GM12891 (cell line): ENCODE data around the gene PKD2.
"Not testable (repeated sequence)": the region's sequence is repeated elsewhere in the genome, so short reads cannot be mapped to it uniquely, and the experiment has no call there.

Source experiments
- DNase-seq: peaks from one replicate; pipeline ENCODE4 v3.0.0; 2011; ENCODE audit warnings: low spot score; ENCODE audit not compliant: insufficient read length
- FAIRE-seq: peaks from 2 replicates; lab custom pipeline; 2011; peaks lifted over from hg19 to GRCh38; lab: Jason Lieb, UNC
- PAX5 ChIP-seq: IDR thresholded peaks from 2 replicates; pipeline ENCODE4 v1.6.1; 2011; ENCODE audit warnings: low read length, moderate library complexity, mild to moderate bottlenecking; ENCODE audit not compliant: insufficient read depth, severe bottlenecking
- POLR2A ChIP-seq: IDR thresholded peaks from 2 replicates; pipeline ENCODE4 v1.6.1; 2011; ENCODE audit warnings: low read depth, low read length, control low read depth
- POLR2AphosphoS5 ChIP-seq: IDR thresholded peaks from 2 replicates; pipeline ENCODE4 v1.6.1; 2011; ENCODE audit warnings: low read depth, low read length, control low read depth
- POU2F2 ChIP-seq: IDR thresholded peaks from 2 replicates; pipeline ENCODE4 v1.6.1; 2011; ENCODE audit warnings: low read depth, mild to moderate bottlenecking, control low read depth, low read length, moderate library complexity
- SPI1 ChIP-seq: IDR thresholded peaks from 2 replicates; pipeline ENCODE4 v1.6.1; 2011; ENCODE audit warnings: low read depth, low read length, control low read depth
- TAF1 ChIP-seq: IDR thresholded peaks from 2 replicates; pipeline ENCODE4 v1.6.1; 2011; ENCODE audit warnings: low read depth, low read length, control low read depth

Gene PKD2

GRCh38 chr4:88021824-88022223 is 14.4 kb downstream of the PKD2 start:
- DNase-seq (no peak), FAIRE-seq (no peak)
- TF ChIP-seq PAX5 (no peak), SPI1 (no peak), POLR2A (no peak)

GRCh38 chr4:88022289-88022688 is 14.9 kb downstream of the PKD2 start:
- DNase-seq (no peak), FAIRE-seq (no peak)
- TF ChIP-seq SPI1 = peak; percentile 72
- no peak for TF ChIP-seq POLR2AphosphoS5

GRCh38 chr4:88025868-88026661 is 18.6 kb downstream of the PKD2 start:
- FAIRE-seq, DNase-seq: not testable (repeated sequence)

DNA sequence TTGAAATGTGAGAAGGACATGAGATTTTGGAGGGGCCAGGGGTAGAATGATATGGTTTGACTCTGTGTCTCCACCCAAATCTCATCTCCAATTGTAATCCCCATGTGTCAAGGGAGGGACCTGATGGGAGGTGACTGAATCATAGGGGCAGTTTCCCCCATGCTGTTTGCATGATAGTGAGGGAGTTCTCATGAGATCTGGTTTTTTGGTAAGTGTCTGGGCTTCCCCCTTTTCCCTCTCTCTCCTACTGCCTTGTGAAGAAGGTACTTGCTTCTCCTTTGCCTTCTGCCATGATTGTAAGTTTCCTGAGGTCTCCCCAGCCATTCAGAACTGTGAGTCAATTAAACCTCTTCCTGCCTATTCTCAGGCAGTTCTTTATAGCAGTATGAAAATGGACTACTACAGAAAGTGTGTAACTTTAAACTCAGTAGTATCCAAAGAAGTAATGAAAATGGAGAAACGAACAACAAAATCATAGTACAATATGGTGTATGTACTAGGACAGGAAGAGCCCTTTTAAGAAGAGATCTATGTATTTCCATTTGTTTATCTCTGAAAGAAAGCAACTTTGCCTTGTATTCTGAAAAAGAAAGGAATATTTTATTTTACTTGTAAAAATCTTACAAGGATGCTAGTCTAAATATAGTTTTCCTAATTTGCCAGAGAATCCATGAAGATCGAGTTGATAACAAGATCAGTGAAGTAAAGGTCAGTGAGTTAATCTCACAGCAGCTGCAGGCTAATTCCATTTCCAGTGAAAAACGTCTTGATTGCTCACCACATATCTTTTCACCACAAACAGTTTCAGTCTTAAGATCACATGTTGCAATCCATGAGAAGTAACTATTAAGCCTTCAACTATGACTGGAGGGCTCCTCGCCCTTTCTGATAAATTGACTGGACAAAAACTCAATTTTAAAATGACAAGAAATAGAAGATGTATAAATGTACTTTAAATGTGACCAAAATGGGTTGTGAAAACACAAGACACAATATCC is 20.5 kb downstream of the PKD2 start:
- DNase-seq (no peak), FAIRE-seq (no peak)
- no peak for TF ChIP-seq TAF1
- no peak for TF ChIP-seq SPI1
- no peak for TF ChIP-seq POU2F2

- TF ChIP-seq SPI1 (no peak), POLR2AphosphoS5 (no peak), PAX5 (no peak), POLR2A (no peak), POU2F2 (no peak), TAF1 (no peak)
- no peak for FAIRE-seq
- DNase-seq = no peak
These were observed 21.5 kb downstream of the PKD2 start for GRCh38 chr4:88028946-88029345.

DNA sequence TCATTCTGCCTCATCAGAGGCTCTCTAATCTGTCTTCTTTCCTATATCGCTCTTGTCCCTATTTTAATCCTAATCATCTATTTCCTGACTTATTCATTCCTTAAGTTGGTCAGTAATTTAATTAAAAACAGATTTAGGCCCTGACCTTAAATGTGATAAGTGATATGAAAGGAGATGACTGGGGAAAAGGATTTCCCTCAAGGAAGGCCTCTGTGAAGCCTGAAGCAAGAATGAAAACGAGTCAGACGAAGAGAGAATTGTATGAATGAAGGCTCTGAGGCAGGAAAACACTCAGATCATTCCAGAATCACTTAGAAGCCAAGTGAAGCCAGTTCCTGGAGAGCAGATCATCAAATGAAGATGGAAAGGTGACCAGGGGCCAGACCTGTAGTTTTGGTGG is 22.1 kb downstream of the PKD2 start:
- DNase-seq (no peak), FAIRE-seq (no peak)
- TF ChIP-seq POLR2AphosphoS5 (no peak), POU2F2 (no peak), SPI1 (no peak), TAF1 (no peak), POLR2A (no peak), PAX5 (no peak)

DNA sequence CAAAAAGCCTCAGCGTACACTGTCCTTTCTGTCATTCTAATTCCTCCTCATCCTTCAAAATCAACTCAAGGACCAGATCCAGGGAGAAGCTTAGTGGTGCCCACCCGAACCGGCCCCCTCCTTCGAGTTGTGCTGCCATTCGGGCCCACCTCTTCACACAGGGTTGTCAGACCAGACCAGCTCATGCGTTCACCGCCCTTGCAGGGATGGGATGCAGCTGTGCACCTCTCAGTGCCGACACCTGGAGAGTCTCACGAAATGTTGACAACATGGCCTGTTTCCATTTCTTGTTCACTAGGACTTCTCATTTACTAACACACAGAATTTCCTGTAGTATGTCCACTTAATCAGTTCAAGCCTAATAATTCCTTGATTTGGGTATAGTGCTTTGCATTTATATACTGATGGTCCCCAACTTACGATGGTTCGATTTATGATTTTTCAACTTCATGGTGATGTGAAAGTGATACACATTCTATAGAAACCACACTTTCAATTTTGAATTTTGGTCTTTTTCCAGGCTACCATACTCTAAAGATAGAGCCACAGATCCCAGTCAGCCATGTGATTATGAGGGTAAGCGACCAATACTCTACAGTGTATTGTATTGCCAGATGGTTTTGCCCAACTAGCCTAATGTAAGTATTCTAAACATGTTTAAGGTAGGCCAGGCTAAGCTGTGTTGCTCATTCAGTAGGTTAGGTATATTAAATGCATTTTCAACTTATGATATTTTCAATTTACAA is 23.3 kb downstream of the PKD2 start:
- no peak for FAIRE-seq
- no peak for TF ChIP-seq TAF1
- no peak for TF ChIP-seq SPI1
- no peak for TF ChIP-seq PAX5
- no peak for TF ChIP-seq POU2F2
- TF ChIP-seq POLR2AphosphoS5 = no peak
- TF ChIP-seq POLR2A = no peak
- no peak for DNase-seq

GRCh38 chr4:88033309-88033708 is 25.9 kb downstream of the PKD2 start:
- peak; percentile 28 for DNase-seq
- TF ChIP-seq TAF1 = no peak
- TF ChIP-seq SPI1 = no peak
- no peak for TF ChIP-seq PAX5
- TF ChIP-seq POU2F2 = no peak
- TF ChIP-seq POLR2A = no peak
- no peak for TF ChIP-seq POLR2AphosphoS5
- FAIRE-seq = peak; percentile 58

DNA sequence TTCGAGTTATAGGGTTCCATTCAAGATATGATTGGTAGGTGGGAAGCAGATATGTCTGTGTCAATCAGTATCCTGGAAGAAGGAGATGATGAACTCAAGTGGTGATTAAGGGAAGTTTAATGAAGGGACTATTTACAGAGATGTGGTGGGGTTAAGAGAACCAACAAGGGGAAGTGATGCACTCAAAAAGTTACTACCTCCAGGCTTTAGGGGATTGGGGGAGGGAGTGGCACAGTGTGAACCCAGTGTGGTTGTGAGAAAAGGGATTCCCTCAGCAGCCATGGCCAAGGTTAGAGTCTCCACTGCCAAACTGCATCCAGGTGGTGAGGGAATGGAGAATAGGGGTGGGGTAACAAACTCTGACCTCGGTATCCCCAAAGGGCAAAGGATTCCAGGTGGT is 27.9 kb downstream of the PKD2 start:
- no peak for TF ChIP-seq POU2F2
- no peak for TF ChIP-seq TAF1
- no peak for TF ChIP-seq SPI1
- no peak for TF ChIP-seq POLR2AphosphoS5
- TF ChIP-seq POLR2A = no peak
- TF ChIP-seq PAX5 = no peak
- DNase-seq (no peak), FAIRE-seq (no peak)

DNA sequence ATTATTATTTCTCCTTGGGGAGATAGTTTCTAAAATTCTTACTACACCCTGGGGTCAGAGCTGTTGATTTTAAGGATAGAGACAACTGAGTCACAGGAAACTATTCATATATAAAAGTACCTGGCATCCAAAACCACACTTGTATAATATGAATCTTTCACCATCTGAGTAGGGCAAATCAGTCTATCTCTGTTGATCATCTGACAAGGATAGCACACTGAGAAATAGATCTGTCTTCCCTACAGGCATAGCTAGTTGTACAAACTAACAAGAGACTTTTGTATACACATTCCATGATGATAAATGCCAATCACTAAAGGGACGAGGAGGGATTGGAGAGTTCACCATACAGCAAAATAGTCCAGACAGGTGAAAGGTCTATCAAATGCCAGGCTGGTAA is 30.0 kb downstream of the PKD2 start:
- no peak for FAIRE-seq
- no peak for DNase-seq
- TF ChIP-seq POLR2AphosphoS5 = no peak
- no peak for TF ChIP-seq TAF1
- no peak for TF ChIP-seq SPI1

- DNase-seq (no peak), FAIRE-seq (no peak)
- TF ChIP-seq POU2F2 (no peak), POLR2A (no peak), SPI1 (no peak), TAF1 (no peak), POLR2AphosphoS5 (no peak), PAX5 (no peak)
These were observed 30.5 kb downstream of the PKD2 start for GRCh38 chr4:88037936-88038335.
